Right forelimb (tissue), 1 donor: ENCODE measurements around the gene ACVRL1.

Experiments used
- DNase-seq: peaks from one replicate; pipeline ENCODE4 v3.0.0-alpha.2; 2018

Gene ACVRL1

DNA sequence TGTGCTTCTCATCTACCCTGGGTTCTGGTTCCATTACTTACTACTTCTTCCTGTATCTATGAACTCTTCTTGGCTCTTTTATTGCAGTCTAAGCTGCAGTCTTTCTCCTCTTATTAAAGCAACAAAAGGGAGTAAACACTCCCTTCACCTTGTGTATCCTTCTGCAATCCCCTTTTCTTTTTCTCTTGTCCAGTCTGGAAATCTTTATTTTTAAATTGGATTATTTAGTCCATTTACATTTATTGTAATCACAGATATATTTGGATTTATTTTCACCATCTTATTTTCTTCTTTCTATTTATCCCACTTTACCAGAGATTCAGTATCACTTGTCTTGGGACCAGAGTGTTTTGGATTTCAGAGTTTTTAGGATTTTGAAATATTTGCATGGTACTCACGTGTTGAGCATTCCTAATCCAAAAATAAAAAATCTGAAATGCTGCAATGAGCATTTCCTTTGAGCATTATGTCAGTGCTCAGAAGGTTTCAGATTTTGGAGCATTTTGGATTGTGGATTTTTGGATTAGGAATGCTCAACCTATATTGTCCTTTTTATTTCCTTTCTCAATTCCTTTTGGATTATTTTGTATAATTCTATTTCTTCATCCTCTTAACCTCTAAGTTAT is 37.4 kb downstream of the ACVRL1 start:
- DNase-seq: no peak

- DNase-seq: no peak
Observed at GRCh38 chr12:51947246-51947996, 40.1 kb downstream of the ACVRL1 start.

GRCh38 chr12:51948066-51948465 is 40.8 kb downstream of the ACVRL1 start:
- no peak for DNase-seq

GRCh38 chr12:51949342-51950030 is 42.2 kb downstream of the ACVRL1 start:
- no peak for DNase-seq

GRCh38 chr12:51950682-51951198 is 43.4 kb downstream of the ACVRL1 start:
- DNase-seq: no peak

DNA sequence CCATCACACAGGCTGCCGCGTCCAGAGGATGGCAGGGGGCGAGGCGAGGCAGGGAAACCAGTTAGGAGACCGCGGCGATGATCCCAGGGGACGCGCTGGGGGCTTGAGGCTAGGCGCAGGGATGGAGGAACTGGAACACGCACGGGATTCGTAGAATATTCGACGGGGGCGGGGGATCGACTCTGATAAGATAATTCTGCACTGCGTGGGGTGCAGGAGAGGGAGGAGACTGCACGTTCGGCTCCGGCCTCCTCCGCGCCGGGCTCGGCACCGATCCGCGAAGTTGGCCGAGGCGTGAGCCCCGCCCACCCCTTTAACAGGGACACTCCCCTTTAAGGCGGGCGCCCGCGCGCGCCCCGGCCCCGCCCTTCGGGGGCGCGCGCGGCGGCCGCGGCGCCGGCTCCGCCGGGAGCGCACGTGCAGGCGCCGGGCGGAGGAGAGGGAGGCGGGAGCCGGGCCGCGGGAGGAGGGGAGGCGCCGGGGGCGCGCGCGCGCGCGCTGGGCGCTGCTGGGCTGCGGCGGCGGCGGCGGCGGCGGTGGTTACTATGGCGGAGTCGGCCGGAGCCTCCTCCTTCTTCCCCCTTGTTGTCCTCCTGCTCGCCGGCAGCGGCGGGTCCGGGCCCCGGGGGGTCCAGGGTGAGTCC is 44.0 kb downstream of the ACVRL1 start, which contains the start of gene ACVR1B:
TSS of gene ACVR1B (plus strand) at position 501 of the 644 bp plus-strand sequence. CDS start at position 546, 45 bp downstream.
- DNase-seq: peak; percentile 90

DNA sequence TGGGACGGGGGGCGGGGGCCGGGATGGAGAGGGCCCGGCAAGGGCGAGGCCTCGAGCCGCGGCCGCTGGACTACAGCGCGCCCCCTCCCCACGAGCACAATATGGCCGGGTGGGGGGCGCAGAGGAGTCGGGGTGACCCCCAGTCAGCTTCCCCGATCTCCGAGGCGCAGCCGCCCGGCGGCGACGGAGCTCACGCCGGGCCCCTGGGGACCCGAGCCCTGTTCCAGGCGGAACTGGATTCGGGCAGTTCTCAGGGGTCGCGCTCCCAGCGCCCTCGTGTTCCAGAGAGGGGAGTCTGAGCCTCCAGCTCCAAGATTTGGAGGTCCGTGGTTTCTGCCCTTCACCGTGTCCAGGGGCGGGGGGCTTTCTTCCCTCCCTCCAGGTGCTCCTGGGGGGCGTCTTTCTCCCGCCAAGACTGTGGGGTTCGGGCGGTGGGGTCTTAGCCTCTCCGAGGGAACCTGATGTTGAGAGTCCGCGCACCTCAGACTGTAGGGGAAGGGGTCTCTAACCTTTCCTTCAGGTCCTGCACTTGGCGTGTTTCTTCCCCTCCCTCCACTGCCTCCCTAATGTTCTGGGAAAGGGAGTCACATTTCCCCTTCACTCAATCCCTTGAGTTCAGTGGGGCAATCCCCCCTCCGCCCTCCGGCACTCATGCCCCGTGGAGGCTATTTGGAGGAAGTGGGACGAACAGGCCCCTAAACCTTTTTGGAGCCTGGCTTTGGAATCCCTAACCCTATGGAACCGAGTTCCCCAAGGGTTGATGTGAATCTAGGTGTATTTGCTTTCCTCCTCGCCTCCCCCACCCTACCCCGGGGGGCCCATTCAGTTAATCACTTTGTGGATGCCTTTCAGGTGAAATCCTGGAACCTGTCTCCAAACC is 44.8 kb downstream of the ACVRL1 start:
- DNase-seq: peak; percentile 66

GRCh38 chr12:51953089-51953488 is 45.8 kb downstream of the ACVRL1 start:
- no peak for DNase-seq

GRCh38 chr12:51953864-51954263 is 46.6 kb downstream of the ACVRL1 start:
- DNase-seq: peak; percentile 44

- DNase-seq: no peak
Observed at GRCh38 chr12:51954561-51955361, 47.5 kb downstream of the ACVRL1 start.

- DNase-seq: no peak
Observed at GRCh38 chr12:51955702-51956101, 48.4 kb downstream of the ACVRL1 start.

DNA sequence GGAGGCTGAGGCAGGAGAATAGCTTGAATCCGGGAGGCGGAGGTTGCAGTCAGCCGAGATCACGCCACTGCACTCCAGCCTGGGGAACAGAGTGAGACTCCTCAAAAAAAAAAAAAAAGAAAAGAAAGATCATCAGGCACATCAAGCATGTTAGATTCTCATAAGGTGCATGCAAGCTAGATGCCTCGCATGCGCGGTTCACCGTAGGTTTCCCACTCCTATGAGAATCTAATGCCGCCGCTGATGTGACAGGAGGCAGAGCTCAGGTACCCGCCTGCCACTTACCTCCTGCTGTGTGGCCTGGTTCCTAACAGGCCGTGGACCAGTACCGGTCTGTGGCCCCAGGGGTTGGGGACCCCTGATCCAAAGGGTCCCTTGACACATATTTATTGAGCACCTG is 51.2 kb downstream of the ACVRL1 start:
- DNase-seq: no peak

- DNase-seq: no peak
Observed at GRCh38 chr12:51959211-51959610, 51.9 kb downstream of the ACVRL1 start.

GRCh38 chr12:51959921-51960320 is 52.6 kb downstream of the ACVRL1 start:
- DNase-seq: no peak

DNA sequence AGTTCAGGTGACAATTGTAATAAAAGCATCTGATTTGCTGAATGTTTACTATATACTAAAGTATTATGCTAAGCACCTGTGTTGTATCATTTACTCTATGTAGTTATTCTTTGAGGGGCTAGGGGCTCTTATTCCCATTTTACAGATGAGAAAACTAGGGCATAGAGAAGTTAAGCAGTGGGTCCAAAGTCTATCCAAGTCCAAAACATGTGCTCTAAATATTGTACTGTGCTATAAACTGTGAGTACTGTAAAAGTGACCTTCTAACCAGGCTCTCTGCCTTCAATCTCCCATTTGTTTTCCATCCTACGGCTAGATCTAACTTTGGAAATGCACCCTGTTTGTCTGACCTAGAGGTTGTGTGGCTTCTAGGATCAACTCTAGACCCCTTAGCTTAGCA is 53.2 kb downstream of the ACVRL1 start:
- DNase-seq: no peak

DNA sequence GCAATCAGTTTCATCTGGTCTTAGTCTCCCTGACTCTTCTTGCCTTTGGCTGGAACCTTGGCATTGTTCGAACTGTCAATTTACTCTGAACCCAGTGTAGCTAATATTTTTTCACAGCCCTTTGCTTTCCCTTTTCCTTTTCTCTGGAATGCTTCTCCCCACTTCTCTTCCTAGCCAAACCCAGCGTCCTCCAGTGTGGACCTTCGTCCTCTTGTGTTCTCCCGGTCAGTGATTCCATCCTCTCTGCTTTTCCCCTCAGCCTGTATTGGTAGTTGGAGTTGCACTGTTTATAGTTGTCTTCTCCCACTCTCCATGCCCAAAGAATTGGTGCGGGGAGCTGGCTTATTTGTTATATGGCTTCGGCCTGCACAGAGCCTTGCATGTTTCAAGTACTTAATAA is 53.6 kb downstream of the ACVRL1 start:
- DNase-seq: no peak

DNA sequence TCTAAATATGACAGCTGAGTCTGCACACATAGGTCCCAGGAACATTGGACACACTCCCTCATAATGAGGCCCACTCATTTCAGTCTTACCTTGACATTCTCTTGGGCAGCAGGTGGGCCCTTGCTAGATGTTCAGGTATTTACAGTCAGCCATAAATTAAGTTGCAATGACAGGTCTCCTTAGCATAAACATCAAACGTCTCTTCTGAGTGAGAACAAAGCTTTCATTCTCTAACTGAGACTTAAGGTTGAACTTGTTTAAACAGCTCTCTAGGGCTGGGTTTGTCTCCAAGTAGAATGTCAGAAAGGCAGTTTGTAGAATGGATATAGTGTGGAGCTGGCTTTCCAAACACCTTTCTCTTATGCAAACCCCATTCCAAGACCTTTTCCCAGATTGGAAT is 54.5 kb downstream of the ACVRL1 start:
- DNase-seq: no peak

DNA sequence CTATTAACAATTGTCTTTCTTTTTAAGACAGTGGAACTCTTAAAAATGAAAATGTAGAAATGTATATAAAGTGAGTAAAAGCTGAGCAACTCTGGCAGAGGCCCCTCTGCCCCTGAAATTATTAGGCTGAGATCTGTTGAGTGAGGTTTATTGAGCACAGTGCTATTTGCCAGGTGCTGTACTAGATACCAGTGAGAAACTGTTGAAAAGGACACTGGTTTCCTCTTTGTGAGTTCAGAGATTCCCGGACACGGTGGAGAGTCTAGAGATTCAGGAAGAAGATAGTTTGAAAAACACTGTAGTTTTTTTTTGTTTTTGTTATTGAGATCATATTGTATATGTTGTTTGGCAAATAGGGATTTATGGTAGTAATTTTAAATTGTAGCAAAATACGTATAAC is 55.4 kb downstream of the ACVRL1 start:
- no peak for DNase-seq

- no peak for DNase-seq
Observed at GRCh38 chr12:51963477-51963876, 56.2 kb downstream of the ACVRL1 start.

DNA sequence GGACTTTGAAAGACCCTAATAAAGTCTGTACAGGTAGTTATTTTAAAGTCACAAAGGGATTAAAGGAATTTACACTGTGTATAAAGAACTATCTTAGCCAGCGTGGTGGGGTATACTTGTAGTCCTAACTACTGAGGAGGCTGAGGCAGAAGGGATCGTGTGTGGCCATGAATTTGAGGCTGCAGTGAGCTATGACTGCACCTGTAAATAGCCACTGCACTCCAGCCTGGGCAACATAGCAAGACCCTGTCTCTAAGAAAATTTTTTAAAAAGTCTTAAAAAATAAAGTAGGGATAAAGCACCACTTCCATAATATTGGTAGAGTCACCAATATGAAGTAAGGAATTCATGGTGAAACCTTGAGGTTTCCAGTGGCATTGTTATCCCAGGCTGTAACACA is 62.3 kb downstream of the ACVRL1 start:
- DNase-seq: no peak
